A673 (cell line): Measurements from ENCODE around the gene NFIC. TPM values are rescaled to one million over a fixed set of nuclear protein-coding genes. Genes with fewer than 3 reads are reported as not detected.

ENCODE experiments used
- BruUV-seq: library from RNA; stranded (reverse); fragments of 400-500 nt; replicated peaks from 2 replicates; lab custom pipeline; 2021; lab: Mats Ljungman, UMichigan
- CTCF ChIA-PET: fragments of 300-600 bp; sonication (Branson Sonifier 250); formaldehyde crosslinking; loops from one replicate; lab custom pipeline; 2022; ENCODE audit warnings: antibody characterized with exemption; lab: Charles Lee
- POLR2A ChIA-PET: fragments of 300-600 bp; sonication (Branson Sonifier 250); formaldehyde crosslinking; loops from one replicate; lab custom pipeline; 2022; ENCODE audit warnings: antibody characterized with exemption; ENCODE audit not compliant: low non-redundant PET; lab: Charles Lee
- DNase-seq: peaks from one replicate; pipeline ENCODE4 v3.0.0-alpha.2; 2015; ENCODE audit warnings: low spot score
- H3K27ac ChIP-seq: fragments of 200-600 bp; sonication (generic); 2 replicates; pipeline ENCODE4 v1.5.1; 2016; ENCODE audit warnings: mixed run types, low read depth, mild to moderate bottlenecking, mixed read lengths, antibody characterized with exemption, low read length; ENCODE audit not compliant: poor library complexity, severe bottlenecking
- H3K27me3 ChIP-seq: fragments of 200-600 bp; sonication (generic); replicated peaks from 2 replicates; pipeline ENCODE4 v1.6.1; 2017; ENCODE audit warnings: mixed run types, low read depth, mild to moderate bottlenecking, mixed read lengths, antibody characterized with exemption, low read length; ENCODE audit not compliant: insufficient read depth, poor library complexity
- H3K36me3 ChIP-seq: fragments of 200-600 bp; sonication (generic); 2 replicates; pipeline ENCODE4 v1.6.1; 2016; ENCODE audit warnings: mixed run types, mild to moderate bottlenecking, mixed read lengths, antibody characterized with exemption, low read length; ENCODE audit not compliant: insufficient read depth, poor library complexity, severe bottlenecking
- H3K4me1 ChIP-seq: fragments of 200-600 bp; sonication (generic); 2 replicates; pipeline ENCODE4 v1.6.1; 2017; ENCODE audit warnings: mixed run types, mild to moderate bottlenecking, mixed read lengths, antibody characterized with exemption, low read length; ENCODE audit not compliant: insufficient read depth, poor library complexity, severe bottlenecking
- H3K4me3 ChIP-seq: fragments of 200-600 bp; sonication (generic); 2 replicates; pipeline ENCODE4 v1.5.1; 2016; ENCODE audit warnings: low read depth, mixed run types, mild to moderate bottlenecking, mixed read lengths, low read length; ENCODE audit not compliant: poor library complexity, severe bottlenecking
- H3K9me3 ChIP-seq: fragments of 200-600 bp; sonication (generic); 2 replicates; pipeline ENCODE4 v1.6.1; 2016; ENCODE audit warnings: mixed run types, low read depth, mild to moderate bottlenecking, mixed read lengths, antibody characterized with exemption, low read length; ENCODE audit not compliant: poor library complexity, severe bottlenecking
- CTCF ChIP-seq: fragments of 300-800, 200-600 bp; sonication (generic); conservative IDR thresholded peaks from 2 replicates; pipeline ENCODE4 v1.5.1; 2017; ENCODE audit warnings: low read depth, mild to moderate bottlenecking, antibody characterized with exemption, low read length, moderate library complexity, mixed read lengths
- EZH2 ChIP-seq: fragments of 200-600 bp; sonication (generic); IDR thresholded peaks from 2 replicates; pipeline ENCODE4 v1.6.1; 2017; ENCODE audit warnings: borderline replicate concordance, low read depth, mild to moderate bottlenecking, mixed read lengths, antibody characterized with exemption, low read length; ENCODE audit not compliant: poor library complexity, severe bottlenecking
- intact Hi-C: fragments of 100-400 bp; cut with micrococcal nuclease; formaldehyde crosslinking; loops from one replicate; pipeline ENCODE4 v1.10.0; 2022; ENCODE audit not compliant: unreplicated experiment
- total RNA-seq: library from RNA; stranded (reverse); gene quantifications from 2 replicates; pipeline ENCODE4 v1.2.3, GENCODE V29; 2021

Gene NFIC
- total RNA-seq, 1 experiment from 2014 or later = 112 TPM

GRCh38 chr19:3462991-3463713 is 96.8 kb downstream of the NFIC start:
- peaks cover 5% of the 10 kb centered on the region for H3K36me3 ChIP-seq
- no peak overlapping the region for H3K4me3 ChIP-seq
- ChIA-PET CTCF (no interaction called here), POLR2A (no interaction called here)
- no peak overlapping the region for H3K27ac ChIP-seq
- intact Hi-C loops = no loop called here
- no peaks in the 10 kb centered on the region for H3K4me1 ChIP-seq
- H3K27me3 ChIP-seq = no peaks in the 10 kb centered on the region
- DNase-seq = no peak
- TSS peak; percentile 64 for BruUV-seq
- TF ChIP-seq CTCF (no peak), EZH2 (no peak)
- no peaks in the 10 kb centered on the region for H3K9me3 ChIP-seq

GRCh38 chr19:3463714-3464586 is 97.6 kb downstream of the NFIC start:
- no peaks in the 10 kb centered on the region for H3K4me1 ChIP-seq
- no peak for DNase-seq
- no peak overlapping the region for H3K4me3 ChIP-seq
- H3K36me3 ChIP-seq = peaks cover 5% of the 10 kb centered on the region
- BruUV-seq = no TSS peak
- H3K27ac ChIP-seq = no peak overlapping the region
- no peaks in the 10 kb centered on the region for H3K9me3 ChIP-seq
- ChIA-PET CTCF (no interaction called here), POLR2A (no interaction called here)
- no peaks in the 10 kb centered on the region for H3K27me3 ChIP-seq
- TF ChIP-seq EZH2 (no peak), CTCF (no peak)
- intact Hi-C loops = no loop called here

GRCh38 chr19:3464587-3465235 is 98.3 kb downstream of the NFIC start:
- ChIA-PET POLR2A (interaction anchor here (0.7 kb wide), 1 partner anchor 25 kb away, joined by 15 read pairs; no protein-coding TSS in a partner anchor), CTCF (interaction anchor here (0.7 kb wide), 1 partner anchor 21 kb away, joined by 9 read pairs; no protein-coding TSS in a partner anchor)
- peaks cover 3% of the 10 kb centered on the region for H3K27me3 ChIP-seq
- no TSS peak for BruUV-seq
- H3K4me3 ChIP-seq = no peak overlapping the region
- H3K9me3 ChIP-seq = no peaks in the 10 kb centered on the region
- TF ChIP-seq CTCF (no peak), EZH2 (no peak)
- H3K36me3 ChIP-seq = peaks cover 5% of the 10 kb centered on the region
- H3K4me1 ChIP-seq = no peaks in the 10 kb centered on the region
- no peak overlapping the region for H3K27ac ChIP-seq
- DNase-seq = no peak
- intact Hi-C loops = no loop called here
